Uterus (tissue), 2 donors: Measurements from ENCODE around the gene MSH2.

ENCODE experiments used
- POLR2A ChIP-seq, 2 donors: fragments of 450-650 bp; IDR thresholded peaks; one replicate each; pipeline ENCODE4 v1.6.1; 2016; ENCODE audit warnings: antibody characterized with exemption in 2 of 2, mild to moderate bottlenecking in 1 of 2, moderate library complexity in 1 of 2
- TF ChIP-seq, protein P1 (sequence below), 4 experiments: fragments of 200-600 bp in 2 of 4; fragments of 450-650 bp in 2 of 4; sonication (generic) in 2 of 4; IDR thresholded peaks; one replicate each; pipeline ENCODE4 v1.5.1; 2016 to 2019; ENCODE audit warnings: antibody characterized with exemption in 4 of 4, mild to moderate bottlenecking in 2 of 4, moderate library complexity in 1 of 4

DNA sequence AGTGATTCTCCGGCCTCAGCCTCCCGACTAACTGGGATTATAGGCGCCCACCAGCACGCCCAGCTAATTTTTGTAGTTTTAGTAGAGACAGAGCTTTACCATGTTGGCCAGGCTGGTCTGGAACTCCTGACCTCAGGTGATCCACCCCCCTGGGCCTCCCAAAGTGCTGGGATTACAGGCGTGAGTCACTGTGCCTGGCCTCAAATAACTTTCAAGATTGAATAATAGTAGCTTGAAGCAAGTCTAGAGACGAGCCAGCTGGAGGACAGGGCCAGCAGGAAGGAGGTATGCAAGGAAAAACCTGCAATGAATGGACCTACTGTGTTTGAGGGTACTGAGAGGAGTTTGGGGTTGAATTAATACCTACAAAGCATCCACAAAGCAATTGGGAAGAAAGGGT lies 87.5 kb downstream of the MSH2 start:
- no peak for TF ChIP-seq POLR2A (IDR thresholded peaks at IDR 0.05)
- TF ChIP-seq, protein P1, sequence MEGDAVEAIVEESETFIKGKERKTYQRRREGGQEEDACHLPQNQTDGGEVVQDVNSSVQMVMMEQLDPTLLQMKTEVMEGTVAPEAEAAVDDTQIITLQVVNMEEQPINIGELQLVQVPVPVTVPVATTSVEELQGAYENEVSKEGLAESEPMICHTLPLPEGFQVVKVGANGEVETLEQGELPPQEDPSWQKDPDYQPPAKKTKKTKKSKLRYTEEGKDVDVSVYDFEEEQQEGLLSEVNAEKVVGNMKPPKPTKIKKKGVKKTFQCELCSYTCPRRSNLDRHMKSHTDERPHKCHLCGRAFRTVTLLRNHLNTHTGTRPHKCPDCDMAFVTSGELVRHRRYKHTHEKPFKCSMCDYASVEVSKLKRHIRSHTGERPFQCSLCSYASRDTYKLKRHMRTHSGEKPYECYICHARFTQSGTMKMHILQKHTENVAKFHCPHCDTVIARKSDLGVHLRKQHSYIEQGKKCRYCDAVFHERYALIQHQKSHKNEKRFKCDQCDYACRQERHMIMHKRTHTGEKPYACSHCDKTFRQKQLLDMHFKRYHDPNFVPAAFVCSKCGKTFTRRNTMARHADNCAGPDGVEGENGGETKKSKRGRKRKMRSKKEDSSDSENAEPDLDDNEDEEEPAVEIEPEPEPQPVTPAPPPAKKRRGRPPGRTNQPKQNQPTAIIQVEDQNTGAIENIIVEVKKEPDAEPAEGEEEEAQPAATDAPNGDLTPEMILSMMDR (IDR thresholded peaks at IDR 0.05): no peak
